ENCODE measurements around the gene TMEM225B. TPM values are rescaled to one million over a fixed set of nuclear protein-coding genes. Genes with fewer than 3 reads are reported as not detected.
"Not testable (repeated sequence)": the region's sequence is repeated elsewhere in the genome, so short reads cannot be mapped to it uniquely, and the experiment has no call there.

The TMEM225B gene, protein sequence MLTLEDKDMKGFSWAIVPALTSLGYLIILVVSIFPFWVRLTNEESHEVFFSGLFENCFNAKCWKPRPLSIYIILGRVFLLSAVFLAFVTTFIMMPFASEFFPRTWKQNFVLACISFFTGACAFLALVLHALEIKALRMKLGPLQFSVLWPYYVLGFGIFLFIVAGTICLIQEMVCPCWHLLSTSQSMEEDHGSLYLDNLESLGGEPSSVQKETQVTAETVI
- 2.9 and 3.6 TPM in 2 replicates for polyA plus RNA-seq
- polyA minus RNA-seq, result 1.3 and 1.7 TPM in 2 replicates

DNA sequence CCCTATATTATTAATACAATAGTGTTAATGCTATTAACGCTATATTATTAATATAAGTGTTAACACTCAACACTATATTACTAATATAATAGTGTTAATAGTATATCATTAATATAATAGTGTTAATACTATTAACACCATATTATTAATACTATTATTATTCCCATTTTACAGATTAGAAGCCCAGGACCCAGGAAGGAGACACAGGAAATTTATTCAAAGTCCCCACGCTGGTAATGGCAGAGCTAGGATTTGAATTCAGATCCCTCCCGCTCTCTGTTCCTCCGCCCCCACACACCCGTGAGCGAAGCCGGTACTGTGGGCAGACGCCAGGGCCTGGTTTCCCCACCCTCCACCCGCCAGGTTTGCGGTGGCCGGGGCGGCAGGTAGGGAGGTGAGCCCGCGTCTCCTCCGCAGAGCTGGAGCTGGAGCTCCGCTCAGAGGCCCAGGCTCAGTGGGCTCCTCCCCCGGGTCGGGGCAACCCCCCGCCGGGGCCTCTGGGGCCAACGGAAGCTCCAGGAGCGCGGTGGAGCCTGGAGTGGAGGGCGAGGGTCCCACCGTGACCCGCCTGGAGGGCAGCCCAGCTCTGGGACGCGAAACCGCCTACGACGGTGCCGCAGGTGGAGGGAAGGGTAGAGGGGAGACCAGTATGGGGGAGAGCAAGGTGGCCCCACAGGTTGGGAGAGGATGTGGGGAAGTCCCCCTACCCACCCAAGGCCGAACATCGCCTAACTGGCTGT, at the start of gene TMEM225B:
TSS of gene TMEM225B (plus strand) at position 506 of the 740 bp plus-strand sequence. CDS start 6,122 bp downstream, outside the sequence.
- no peak within 1 kb of the TSS for H2AFZ ChIP-seq (ENCODE audit: low read depth, low read length)
- H3K79me2 ChIP-seq (replicated peaks; ENCODE audit: insufficient read depth, low read length), result no peaks in the 10 kb centered on the region
- no peak for TF ChIP-seq TAF1 (IDR thresholded peaks at IDR 0.05; ENCODE audit: low read depth)
- TF ChIP-seq, protein P1, sequence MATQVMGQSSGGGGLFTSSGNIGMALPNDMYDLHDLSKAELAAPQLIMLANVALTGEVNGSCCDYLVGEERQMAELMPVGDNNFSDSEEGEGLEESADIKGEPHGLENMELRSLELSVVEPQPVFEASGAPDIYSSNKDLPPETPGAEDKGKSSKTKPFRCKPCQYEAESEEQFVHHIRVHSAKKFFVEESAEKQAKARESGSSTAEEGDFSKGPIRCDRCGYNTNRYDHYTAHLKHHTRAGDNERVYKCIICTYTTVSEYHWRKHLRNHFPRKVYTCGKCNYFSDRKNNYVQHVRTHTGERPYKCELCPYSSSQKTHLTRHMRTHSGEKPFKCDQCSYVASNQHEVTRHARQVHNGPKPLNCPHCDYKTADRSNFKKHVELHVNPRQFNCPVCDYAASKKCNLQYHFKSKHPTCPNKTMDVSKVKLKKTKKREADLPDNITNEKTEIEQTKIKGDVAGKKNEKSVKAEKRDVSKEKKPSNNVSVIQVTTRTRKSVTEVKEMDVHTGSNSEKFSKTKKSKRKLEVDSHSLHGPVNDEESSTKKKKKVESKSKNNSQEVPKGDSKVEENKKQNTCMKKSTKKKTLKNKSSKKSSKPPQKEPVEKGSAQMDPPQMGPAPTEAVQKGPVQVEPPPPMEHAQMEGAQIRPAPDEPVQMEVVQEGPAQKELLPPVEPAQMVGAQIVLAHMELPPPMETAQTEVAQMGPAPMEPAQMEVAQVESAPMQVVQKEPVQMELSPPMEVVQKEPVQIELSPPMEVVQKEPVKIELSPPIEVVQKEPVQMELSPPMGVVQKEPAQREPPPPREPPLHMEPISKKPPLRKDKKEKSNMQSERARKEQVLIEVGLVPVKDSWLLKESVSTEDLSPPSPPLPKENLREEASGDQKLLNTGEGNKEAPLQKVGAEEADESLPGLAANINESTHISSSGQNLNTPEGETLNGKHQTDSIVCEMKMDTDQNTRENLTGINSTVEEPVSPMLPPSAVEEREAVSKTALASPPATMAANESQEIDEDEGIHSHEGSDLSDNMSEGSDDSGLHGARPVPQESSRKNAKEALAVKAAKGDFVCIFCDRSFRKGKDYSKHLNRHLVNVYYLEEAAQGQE (IDR thresholded peaks at IDR 0.05; ENCODE audit: borderline replicate concordance), result no peak
- TF ChIP-seq MXI1 (conservative IDR thresholded peaks at IDR 0.05; ENCODE audit: poor library complexity, severe bottlenecking), result no peak
- TF ChIP-seq, protein P2, sequence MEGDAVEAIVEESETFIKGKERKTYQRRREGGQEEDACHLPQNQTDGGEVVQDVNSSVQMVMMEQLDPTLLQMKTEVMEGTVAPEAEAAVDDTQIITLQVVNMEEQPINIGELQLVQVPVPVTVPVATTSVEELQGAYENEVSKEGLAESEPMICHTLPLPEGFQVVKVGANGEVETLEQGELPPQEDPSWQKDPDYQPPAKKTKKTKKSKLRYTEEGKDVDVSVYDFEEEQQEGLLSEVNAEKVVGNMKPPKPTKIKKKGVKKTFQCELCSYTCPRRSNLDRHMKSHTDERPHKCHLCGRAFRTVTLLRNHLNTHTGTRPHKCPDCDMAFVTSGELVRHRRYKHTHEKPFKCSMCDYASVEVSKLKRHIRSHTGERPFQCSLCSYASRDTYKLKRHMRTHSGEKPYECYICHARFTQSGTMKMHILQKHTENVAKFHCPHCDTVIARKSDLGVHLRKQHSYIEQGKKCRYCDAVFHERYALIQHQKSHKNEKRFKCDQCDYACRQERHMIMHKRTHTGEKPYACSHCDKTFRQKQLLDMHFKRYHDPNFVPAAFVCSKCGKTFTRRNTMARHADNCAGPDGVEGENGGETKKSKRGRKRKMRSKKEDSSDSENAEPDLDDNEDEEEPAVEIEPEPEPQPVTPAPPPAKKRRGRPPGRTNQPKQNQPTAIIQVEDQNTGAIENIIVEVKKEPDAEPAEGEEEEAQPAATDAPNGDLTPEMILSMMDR (IDR thresholded peaks at IDR 0.05; ENCODE audit: poor library complexity, severe bottlenecking), result no peak
- no peak for TF ChIP-seq EP300 (conservative IDR thresholded peaks at IDR 0.05; ENCODE audit: poor library complexity, severe bottlenecking)
- TF ChIP-seq SMC3 (conservative IDR thresholded peaks at IDR 0.05; ENCODE audit: poor library complexity), result no peak
- no peak for TF ChIP-seq EZH2 (IDR thresholded peaks at IDR 0.05; ENCODE audit: borderline replicate concordance, insufficient read depth, low read length, poor library complexity, severe bottlenecking)
- TF ChIP-seq RAD21 (conservative IDR thresholded peaks at IDR 0.05), result no peak
- H3K4me2 ChIP-seq (ENCODE audit: low read length), result no peak within 1 kb of the TSS
- no peaks in the 10 kb centered on the region for H3K36me3 ChIP-seq (ENCODE audit: insufficient read depth, low read length)
- no peak within 1 kb of the TSS for H3K4me3 ChIP-seq (ENCODE audit: low read length)
- H3K9me3 ChIP-seq (ENCODE audit: low read length), result no peaks in the 10 kb centered on the region
- H3K9ac ChIP-seq (ENCODE audit: low read length), result no peak within 1 kb of the TSS
- H3K27ac ChIP-seq (ENCODE audit: low read length), result no peak within 1 kb of the TSS
- H3F3A ChIP-seq (ENCODE audit: insufficient read depth, low read length, poor library complexity, severe bottlenecking), result no peaks in the 10 kb centered on the region
- H4K20me1 ChIP-seq (ENCODE audit: insufficient read depth), result no peaks in the 10 kb centered on the region
- H3K27me3 ChIP-seq (ENCODE audit: insufficient read depth, low read depth, low read length), result no peaks in the 10 kb centered on the region
- H3K9me2 ChIP-seq (ENCODE audit: insufficient read depth, low read length), result no peaks in the 10 kb centered on the region

DNA sequence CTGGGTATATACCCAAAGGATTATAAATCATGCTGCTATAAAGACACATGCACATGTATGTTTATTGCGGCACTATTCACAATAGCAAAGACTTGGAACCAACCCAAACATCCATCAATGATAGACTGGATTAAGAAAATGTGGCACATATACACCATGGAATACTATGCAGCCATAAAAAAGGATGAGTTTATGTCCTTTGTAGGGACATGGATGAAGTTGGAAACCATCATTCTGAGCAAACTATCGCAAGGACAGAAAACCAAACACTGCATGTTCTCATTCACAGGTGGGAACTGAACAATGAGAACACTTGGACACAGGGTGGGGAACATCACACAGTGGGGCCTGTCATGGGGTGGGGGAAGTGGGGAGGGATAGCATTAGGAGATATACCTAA, 48.5 kb upstream of the TMEM225B start:
- H3K9ac ChIP-seq (ENCODE audit: low read length); H3K4me3 ChIP-seq (ENCODE audit: low read length); H4K20me1 ChIP-seq (ENCODE audit: insufficient read depth); H3F3A ChIP-seq (ENCODE audit: insufficient read depth, low read length, poor library complexity, severe bottlenecking); H3K9me2 ChIP-seq (ENCODE audit: insufficient read depth, low read length); H3K36me3 ChIP-seq (ENCODE audit: insufficient read depth, low read length); H2AFZ ChIP-seq (ENCODE audit: low read depth, low read length); H3K27ac ChIP-seq (ENCODE audit: low read length); H3K9me3 ChIP-seq (ENCODE audit: low read length); H3K27me3 ChIP-seq (ENCODE audit: insufficient read depth, low read depth, low read length); H3K4me2 ChIP-seq (ENCODE audit: low read length): not testable (repeated sequence)
- H3K79me2 ChIP-seq (replicated peaks; ENCODE audit: insufficient read depth, low read length), result peaks cover 20% of the 10 kb centered on the region
